ENCODE measurements around the gene NOD1. TPM values are rescaled to one million over a fixed set of nuclear protein-coding genes. Genes with fewer than 3 reads are reported as not detected.

Gene NOD1
- polyA plus RNA-seq, 2 of the 4 experiments (the other 2 are of a cell fraction): 4.8 to 6.5 TPM

DNA sequence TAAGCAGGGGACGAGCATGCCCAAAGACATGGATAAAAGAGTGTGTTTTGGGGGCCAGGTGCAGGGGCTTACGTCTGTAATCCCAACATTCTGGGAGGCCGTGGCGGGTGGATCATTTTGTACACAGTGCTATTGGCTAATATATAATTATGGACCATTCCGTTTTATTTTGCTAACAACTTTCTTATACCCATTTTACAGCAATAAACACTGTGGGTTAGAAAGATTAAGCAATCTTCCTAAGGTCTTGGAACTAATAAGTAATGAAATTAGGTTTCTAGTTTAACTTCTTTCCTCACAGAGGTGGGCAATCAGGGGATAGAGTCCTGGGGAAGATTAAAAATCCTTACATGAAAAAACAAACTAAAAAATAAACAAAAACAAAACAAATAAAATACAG is 22.7 kb upstream of the NOD1 start:
- CTCF ChIA-PET: no interaction called here
- ATAC-seq (no peak), FAIRE-seq (no peak), DNase-seq (ENCODE audit: low read depth in 1 of 2, low spot score in 1 of 2) (no peak)
- WGBS (ENCODE audit: missing lambda C conversion rate): 89% methylated on average over 5 of the region's 5 CpGs
- H3K9me3 ChIP-seq: no peaks in the 10 kb centered on the region
- no peak for TF ChIP-seq USF2 (IDR thresholded peaks at IDR 0.05)
- no peak for TF ChIP-seq TP53 (CRISPR knock-in tag; IDR thresholded peaks at IDR 0.05)
- TF ChIP-seq HES2 (IDR thresholded peaks at IDR 0.05): no peak
- no peak for TF ChIP-seq POLR2A (IDR thresholded peaks at IDR 0.05; ENCODE audit: low read length)
- no peak for TF ChIP-seq MAZ (IDR thresholded peaks at IDR 0.05; ENCODE audit: borderline replicate concordance, low read depth, low read length)
- TF ChIP-seq HDAC2 (IDR thresholded peaks at IDR 0.05): no peak
- TF ChIP-seq KDM1A (IDR thresholded peaks at IDR 0.05; ENCODE audit: low read depth): no peak
- no peak for TF ChIP-seq FOSL2 (IDR thresholded peaks at IDR 0.05)
- no peak for TF ChIP-seq FOSL2 (CRISPR knock-in tag; IDR thresholded peaks at IDR 0.05)
- no peak for TF ChIP-seq CHD2 (IDR thresholded peaks at IDR 0.05; ENCODE audit: low read length, partially characterized antibody)
- no peak for TF ChIP-seq JUN (IDR thresholded peaks at IDR 0.05)
- TF ChIP-seq NR3C1 (IDR thresholded peaks at IDR 0.05): no peak
- no peak for TF ChIP-seq CEBPB (IDR thresholded peaks at IDR 0.05)
- TF ChIP-seq FOXS1 (CRISPR knock-in tag; IDR thresholded peaks at IDR 0.05): no peak
- no peak for TF ChIP-seq HOXB5 (CRISPR knock-in tag; IDR thresholded peaks at IDR 0.05)
- no peak for TF ChIP-seq SREBF2 (IDR thresholded peaks at IDR 0.05)
- TF ChIP-seq, protein P1, sequence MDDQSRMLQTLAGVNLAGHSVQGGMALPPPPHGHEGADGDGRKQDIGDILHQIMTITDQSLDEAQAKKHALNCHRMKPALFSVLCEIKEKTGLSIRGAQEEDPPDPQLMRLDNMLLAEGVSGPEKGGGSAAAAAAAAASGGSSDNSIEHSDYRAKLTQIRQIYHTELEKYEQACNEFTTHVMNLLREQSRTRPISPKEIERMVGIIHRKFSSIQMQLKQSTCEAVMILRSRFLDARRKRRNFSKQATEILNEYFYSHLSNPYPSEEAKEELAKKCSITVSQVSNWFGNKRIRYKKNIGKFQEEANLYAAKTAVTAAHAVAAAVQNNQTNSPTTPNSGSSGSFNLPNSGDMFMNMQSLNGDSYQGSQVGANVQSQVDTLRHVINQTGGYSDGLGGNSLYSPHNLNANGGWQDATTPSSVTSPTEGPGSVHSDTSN (IDR thresholded peaks at IDR 0.05): no peak
- TF ChIP-seq ZFP36 (IDR thresholded peaks at IDR 0.05; ENCODE audit: borderline replicate concordance, partially characterized antibody): no peak
- TF ChIP-seq EHF (CRISPR knock-in tag; IDR thresholded peaks at IDR 0.05): no peak
- no peak for TF ChIP-seq NFE2L2 (conservative IDR thresholded peaks at IDR 0.05; ENCODE audit: low read length)
- no peak overlapping the region for H3K4me2 ChIP-seq
- H3K27ac ChIP-seq: no peak overlapping the region
- no peak overlapping the region for H3K4me3 ChIP-seq
- H3K4me1 ChIP-seq: peaks cover 18% of the 10 kb centered on the region
- POLR2A ChIA-PET: no interaction called here

GRCh38 chr7:30493228-30493627 is 14.6 kb upstream of the NOD1 start:
- CTCF ChIA-PET: interaction anchor here (1.6 kb wide), 1 partner anchor 217 kb away, joined by 3 read pairs; no protein-coding TSS in a partner anchor
- Histone ChIP-seq H3K9me3 (peaks cover 24% of the 10 kb centered on the region), H3K4me2 (no peak overlapping the region), H3K4me3 (no peak overlapping the region), H3K27ac (no peak overlapping the region), H3K4me1 (no peaks in the 10 kb centered on the region)
- POLR2A ChIA-PET: no interaction called here
- no peak for DNase-seq (ENCODE audit: low read depth in 1 of 2, low spot score in 1 of 2)
- no peak for ATAC-seq
- no peak for FAIRE-seq
- no peak for TF ChIP-seq MYC (IDR thresholded peaks at IDR 0.05; ENCODE audit: borderline replicate concordance, low read length)
- TF ChIP-seq USF2 (IDR thresholded peaks at IDR 0.05): no peak
- TF ChIP-seq KDM1A (IDR thresholded peaks at IDR 0.05; ENCODE audit: low read depth): no peak
- TF ChIP-seq CHD2 (IDR thresholded peaks at IDR 0.05; ENCODE audit: low read length, partially characterized antibody): no peak
- TF ChIP-seq MAZ (IDR thresholded peaks at IDR 0.05; ENCODE audit: borderline replicate concordance, low read depth, low read length): no peak
- TF ChIP-seq CEBPB (IDR thresholded peaks at IDR 0.05): no peak
- no peak for TF ChIP-seq KDM5A (IDR thresholded peaks at IDR 0.05)
- no peak for TF ChIP-seq POLR2AphosphoS2 (conservative IDR thresholded peaks at IDR 0.05; ENCODE audit: low read length)
- TF ChIP-seq, protein P2, sequence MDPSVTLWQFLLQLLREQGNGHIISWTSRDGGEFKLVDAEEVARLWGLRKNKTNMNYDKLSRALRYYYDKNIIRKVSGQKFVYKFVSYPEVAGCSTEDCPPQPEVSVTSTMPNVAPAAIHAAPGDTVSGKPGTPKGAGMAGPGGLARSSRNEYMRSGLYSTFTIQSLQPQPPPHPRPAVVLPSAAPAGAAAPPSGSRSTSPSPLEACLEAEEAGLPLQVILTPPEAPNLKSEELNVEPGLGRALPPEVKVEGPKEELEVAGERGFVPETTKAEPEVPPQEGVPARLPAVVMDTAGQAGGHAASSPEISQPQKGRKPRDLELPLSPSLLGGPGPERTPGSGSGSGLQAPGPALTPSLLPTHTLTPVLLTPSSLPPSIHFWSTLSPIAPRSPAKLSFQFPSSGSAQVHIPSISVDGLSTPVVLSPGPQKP (IDR thresholded peaks at IDR 0.05; ENCODE audit: low read depth, low read length): no peak
- no peak for TF ChIP-seq EHF (CRISPR knock-in tag; IDR thresholded peaks at IDR 0.05)
- TF ChIP-seq HDAC2 (IDR thresholded peaks at IDR 0.05): no peak
- no peak for TF ChIP-seq BHLHE40 (IDR thresholded peaks at IDR 0.05; ENCODE audit: low read depth, low read length)
- TF ChIP-seq JUN (IDR thresholded peaks at IDR 0.05): no peak
- no peak for TF ChIP-seq JUNB (IDR thresholded peaks at IDR 0.05)
- TF ChIP-seq EP300 (IDR thresholded peaks at IDR 0.05): no peak
- TF ChIP-seq, protein P1 (IDR thresholded peaks at IDR 0.05): no peak
- TF ChIP-seq TP53 (CRISPR knock-in tag; IDR thresholded peaks at IDR 0.05): no peak
- TF ChIP-seq POLR2A (IDR thresholded peaks at IDR 0.05; ENCODE audit: low read length): no peak
- TF ChIP-seq RAD21 (conservative IDR thresholded peaks at IDR 0.05 in 1 of 2, IDR thresholded peaks at IDR 0.05 in 1 of 2): no peak

All from A549 (cell line).